HepG2 (cell line): ENCODE measurements around the gene QRSL1. TPM values are rescaled to one million over a fixed set of nuclear protein-coding genes. Genes with fewer than 3 reads are reported as not detected.

Source experiments
- ATAC-seq: fragments of 200-7000 bp; cut with Tn5 transposase; 3 replicates; pipeline ENCODE4 v1.9.1; 2020; ENCODE audit warnings: mild to moderate bottlenecking, moderate library complexity
- BruUV-seq: library from RNA; stranded (reverse); fragments of 400-500 nt; replicated peaks from 2 replicates; lab custom pipeline; 2021; lab: Mats Ljungman, UMichigan
- CTCF ChIA-PET: fragments of 300-600 bp; formaldehyde crosslinking; extraction: SDS; loops from one replicate; lab custom pipeline; 2021; ENCODE audit warnings: low total read pairs, inconsistent platforms, low intra/inter-chr PET ratio; lab: Yijun Ruan, JAX
- POLR2A ChIA-PET: fragments of 350-600 bp; sonication (Branson Sonifier 250); formaldehyde crosslinking; loops from one replicate; lab custom pipeline; 2020; ENCODE audit warnings: antibody characterized with exemption, inconsistent platforms; lab: Yijun Ruan, JAX
- DNase-seq: peaks from one replicate; pipeline ENCODE4 v3.0.0-alpha.2; 2015; ENCODE audit warnings: low spot score
- FAIRE-seq: peaks from 3 replicates; lab custom pipeline; 2011; peaks lifted over from hg19 to GRCh38; lab: Jason Lieb, UNC
- H2AFZ ChIP-seq: one replicate; pipeline ENCODE4 v1.6.1; 2011; ENCODE audit warnings: low read length, inconsistent platforms
- H3K27ac ChIP-seq: fragments of 300-600 bp; 3 replicates; pipeline ENCODE4 v1.8.0; 2011; ENCODE audit warnings: mixed run types, mild to moderate bottlenecking, mixed read lengths, low read length, inconsistent platforms; ENCODE audit not compliant: insufficient read depth; ENCODE audit errors: extremely low read length
- H3K27me3 ChIP-seq, 2 experiments: fragments of 200-600 bp in 1 of 2; 2 replicates in 1 of 2; 3 replicates in 1 of 2; pipeline versions ENCODE4 v1.6.0 to v1.8.0; 2011; ENCODE audit warnings: low read length in 2 of 2, mild to moderate bottlenecking in 2 of 2, moderate library complexity in 2 of 2, inconsistent platforms in 1 of 2; ENCODE audit not compliant: insufficient read depth in 2 of 2, control insufficient read depth in 1 of 2
- H3K36me3 ChIP-seq, 2 experiments: fragments of 200-600 bp in 1 of 2; replicated peaks in 1 of 2; 2 replicates in 1 of 2; 3 replicates in 1 of 2; pipeline versions ENCODE4 v1.5.1 to v1.8.0; 2011; ENCODE audit warnings: low read length in 2 of 2, inconsistent platforms in 1 of 2; ENCODE audit not compliant: insufficient read depth in 2 of 2, control insufficient read depth in 1 of 2
- H3K4me1 ChIP-seq: 2 replicates; pipeline ENCODE4 v1.5.1; 2012; ENCODE audit warnings: low read length, inconsistent platforms; ENCODE audit not compliant: insufficient read depth
- H3K4me2 ChIP-seq: 2 replicates; pipeline ENCODE4 v1.6.0; 2011; ENCODE audit warnings: low read depth, low read length, inconsistent platforms
- H3K4me3 ChIP-seq, 3 experiments: fragments of 200-600 bp in 1 of 3; sonication (generic), shearing (Covaris generic) in 1 of 3; replicated peaks in 1 of 3; 2 replicates each; pipeline ENCODE4 v1.5.1; 2011 to 2016; ENCODE audit warnings: low read length in 3 of 3, inconsistent platforms in 2 of 3, low read depth in 2 of 3, mild to moderate bottlenecking in 2 of 3, control low read depth in 1 of 3, mixed read lengths in 1 of 3; ENCODE audit not compliant: insufficient read depth in 1 of 3
- H3K79me2 ChIP-seq: one replicate; pipeline ENCODE4 v1.6.1; 2011; ENCODE audit warnings: low read length, inconsistent platforms; ENCODE audit not compliant: insufficient read depth
- H3K9ac ChIP-seq: 2 replicates; pipeline ENCODE4 v1.6.0; 2011; ENCODE audit warnings: mild to moderate bottlenecking, low read depth, low read length, inconsistent platforms; ENCODE audit not compliant: insufficient read depth
- H3K9me3 ChIP-seq: 2 replicates; pipeline ENCODE4 v1.5.1; 2012; ENCODE audit warnings: mild to moderate bottlenecking, low read length
- H4K20me1 ChIP-seq: 2 replicates; pipeline ENCODE4 v1.6.0; 2011; ENCODE audit warnings: inconsistent platforms, mild to moderate bottlenecking, low read length, moderate library complexity; ENCODE audit not compliant: insufficient read depth
- ARID2 ChIP-seq: sonication (generic); formaldehyde crosslinking; IDR thresholded peaks from 2 replicates; pipeline ENCODE4 v1.8.1; 2022; ENCODE audit warnings: mild to moderate bottlenecking, missing genetic modification reagents, borderline replicate concordance
- CHCHD3 ChIP-seq: sonication (generic); formaldehyde crosslinking; IDR thresholded peaks from 2 replicates; pipeline ENCODE4 v1.8.0; 2022; ENCODE audit warnings: mild to moderate bottlenecking, missing genetic modification reagents, moderate library complexity
- DMAP1 ChIP-seq: IDR thresholded peaks from 2 replicates; pipeline ENCODE4 v1.6.1; 2016
- DMTF1 ChIP-seq: sonication (generic); formaldehyde crosslinking; IDR thresholded peaks from 2 replicates; pipeline ENCODE4 v1.4.0; 2020; ENCODE audit warnings: mild to moderate bottlenecking, missing genetic modification reagents
- EED ChIP-seq: sonication (generic); formaldehyde crosslinking; IDR thresholded peaks from 2 replicates; pipeline ENCODE4 v1.5.0; 2020; ENCODE audit warnings: mild to moderate bottlenecking, missing genetic modification reagents
- GZF1 ChIP-seq: sonication (generic); formaldehyde crosslinking; IDR thresholded peaks from 2 replicates; pipeline ENCODE4 v1.5.1; 2020; ENCODE audit warnings: mild to moderate bottlenecking, missing genetic modification reagents
- HDAC2 ChIP-seq: sonication (generic); formaldehyde crosslinking; IDR thresholded peaks from 2 replicates; pipeline ENCODE4 v1.4.0; 2020; ENCODE audit warnings: missing genetic modification reagents
- KDM4B ChIP-seq: sonication (generic); formaldehyde crosslinking; IDR thresholded peaks from 2 replicates; pipeline ENCODE4 v1.4.0; 2020; ENCODE audit warnings: missing genetic modification reagents
- PAWR ChIP-seq: sonication (generic); formaldehyde crosslinking; IDR thresholded peaks from 2 replicates; pipeline ENCODE4 v1.4.0; 2020; ENCODE audit warnings: missing genetic modification reagents, mild to moderate bottlenecking, borderline replicate concordance
- PTBP1 ChIP-seq: fragments of 200-400 bp; formaldehyde crosslinking; IDR thresholded peaks from 2 replicates; pipeline ENCODE4 v1.6.1; 2018; ENCODE audit warnings: low read length, low read depth; ENCODE audit not compliant: poor library complexity, severe bottlenecking
- RORA ChIP-seq: sonication (generic); formaldehyde crosslinking; IDR thresholded peaks from 2 replicates; pipeline ENCODE4 v1.5.0; 2020; ENCODE audit warnings: mild to moderate bottlenecking, missing genetic modification reagents, moderate library complexity
- SATB2 ChIP-seq: sonication (generic); formaldehyde crosslinking; IDR thresholded peaks from 2 replicates; pipeline ENCODE4 v1.5.0; 2020; ENCODE audit warnings: missing genetic modification reagents
- SMAD9 ChIP-seq: sonication (generic); formaldehyde crosslinking; IDR thresholded peaks from 2 replicates; pipeline ENCODE4 v1.5.1; 2020; ENCODE audit warnings: mild to moderate bottlenecking, missing genetic modification reagents
- SRSF4 ChIP-seq: fragments of 200-400 bp; formaldehyde crosslinking; IDR thresholded peaks from one replicate; pipeline ENCODE4 v1.6.1; 2018; ENCODE audit warnings: mild to moderate bottlenecking, low read depth, low read length, moderate library complexity; ENCODE audit not compliant: poor library complexity, severe bottlenecking
- TCF12 ChIP-seq, 2 experiments: fragments of 450-650 bp in 1 of 2; sonication (generic) in 1 of 2; formaldehyde crosslinking in 1 of 2; IDR thresholded peaks; 2 replicates each; pipeline versions ENCODE4 v1.6.1 to v1.8.0; 2017 to 2022; ENCODE audit warnings: antibody characterized with exemption in 1 of 2, mild to moderate bottlenecking in 1 of 2, missing genetic modification reagents in 1 of 2, moderate library complexity in 1 of 2
- XRCC5 ChIP-seq: fragments of 200-400 bp; formaldehyde crosslinking; optimal IDR thresholded peaks from 2 replicates; pipeline ENCODE3; 2017; ENCODE audit warnings: mild to moderate bottlenecking, low read length
- ZBTB4 ChIP-seq: sonication (generic); formaldehyde crosslinking; IDR thresholded peaks from 2 replicates; pipeline ENCODE4 v1.4.0; 2020; ENCODE audit warnings: missing genetic modification reagents, mild to moderate bottlenecking, borderline replicate concordance
- ZNF124 ChIP-seq: sonication (generic); formaldehyde crosslinking; IDR thresholded peaks from 2 replicates; pipeline ENCODE4 v1.4.0; 2020; ENCODE audit warnings: missing genetic modification reagents
- ZNF256 ChIP-seq: sonication (generic); formaldehyde crosslinking; conservative IDR thresholded peaks from 2 replicates; pipeline ENCODE4 v1.4.0; 2020; ENCODE audit warnings: missing genetic modification reagents
- ZNF383 ChIP-seq: sonication (generic); formaldehyde crosslinking; IDR thresholded peaks from 2 replicates; pipeline ENCODE4 v1.4.0; 2020; ENCODE audit warnings: missing genetic modification reagents, mild to moderate bottlenecking, borderline replicate concordance
- ZNF776 ChIP-seq: sonication (generic); formaldehyde crosslinking; IDR thresholded peaks from 2 replicates; pipeline ENCODE4 v1.4.0; 2020; ENCODE audit warnings: mild to moderate bottlenecking, missing genetic modification reagents
- WGBS: methylation state at CpG from one replicate; pipeline ENCODE4 v1.1.6; 2017; ENCODE audit warnings: low lambda C conversion rate; 5-methylcytosine and 5-hydroxymethylcytosine counted together
- in situ Hi-C: cut with HindIII; loops from 2 replicates; pipeline ENCODE4 v1.10.0; 2017; ENCODE audit warnings: low pct_unique_long_range_greater_than_20kb; ENCODE audit not compliant: extremely low pct_ligation_motif_present
- intact Hi-C: fragments of 100-400 bp; cut with micrococcal nuclease; formaldehyde crosslinking; loops from one replicate; pipeline ENCODE4 v1.10.0; 2022; ENCODE audit not compliant: unreplicated experiment
- polyA plus RNA-seq, 8 experiments: library from polyadenylated mRNA; depleted of rRNA in 3 of 8; stranded (reverse) in 7 of 8; unstranded in 1 of 8; fragments of >200 nt; fragmentation: Illumina TruSeq in 4 of 8; extraction: Trizol in 4 of 8; gene quantifications; 2 replicates each; pipeline versions ENCODE4 v1.2.1 to v1.2.3, GENCODE V29; 2011 to 2016; ENCODE audit warnings: low read depth in 4 of 8, missing spikeins in 1 of 8, mixed read lengths in 1 of 8; ENCODE audit not compliant: insufficient read depth in 1 of 8
- total RNA-seq, 5 experiments: library from RNA; depleted of rRNA; stranded (reverse); fragments of >200 nt; fragmentation: Illumina TruSeq; extraction: Trizol; gene quantifications; 2 replicates each; pipeline ENCODE4 v1.2.3, GENCODE V29; 2016; ENCODE audit warnings: low read depth in 1 of 5

QRSL1 gene
- total and polyA plus RNA-seq, 2 of the 13 experiments (the other 11 are each of a cell fraction or from before 2014, with no cell fraction given): 8.2 to 22.3 TPM

GRCh38 chr6:106684011-106684410, 54.6 kb downstream of the QRSL1 start (continued):
- TF ChIP-seq CHCHD3 (CRISPR knock-in tag): no peak
- TF ChIP-seq EED: no peak
- no peak for TF ChIP-seq KDM4B (CRISPR knock-in tag)
- no peak for TF ChIP-seq TCF12 (IDR thresholded peaks at IDR 0.05)
- TF ChIP-seq TCF12 (CRISPR knock-in tag; IDR thresholded peaks at IDR 0.05): no peak
- TF ChIP-seq GZF1 (CRISPR knock-in tag): no peak
- TF ChIP-seq ZNF256: no peak
- TF ChIP-seq ARID2 (CRISPR knock-in tag): no peak

GRCh38 chr6:106685833-106686232, 56.5 kb downstream of the QRSL1 start:
- no peaks in the 10 kb centered on the region for H3K36me3 ChIP-seq
- TF ChIP-seq ZNF124: no peak
- no peak for TF ChIP-seq DMAP1 (CRISPR knock-in tag)
- no peak for TF ChIP-seq ZBTB4 (CRISPR knock-in tag)
- TF ChIP-seq ZNF776 (CRISPR knock-in tag): no peak
- TF ChIP-seq PAWR (CRISPR knock-in tag): no peak
- TF ChIP-seq PTBP1: no peak
- TF ChIP-seq SMAD9: no peak
- no peak for TF ChIP-seq SATB2
- no peak for TF ChIP-seq HDAC2 (CRISPR knock-in tag)
- no peak for TF ChIP-seq RORA
- no peak for TF ChIP-seq XRCC5
- no peak for TF ChIP-seq SRSF4
- no peak for TF ChIP-seq ZNF383 (CRISPR knock-in tag)
- no peak for TF ChIP-seq DMTF1 (CRISPR knock-in tag)

More at GRCh38 chr6:106685833-106686232, 56.5 kb downstream of the QRSL1 start:
- Histone ChIP-seq H3K79me2 (no peaks in the 10 kb centered on the region), H3K27me3 (no peaks in the 10 kb centered on the region), H3K9ac (no peak overlapping the region), H3K27ac (no peak overlapping the region), H3K4me2 (no peak overlapping the region), H2AFZ (no peak overlapping the region), H3K4me1 (peaks cover 15% of the 10 kb centered on the region), H3K4me3 (no peak overlapping the region), H4K20me1 (no peaks in the 10 kb centered on the region), H3K9me3 (no peaks in the 10 kb centered on the region)
- in situ Hi-C loops (no loop called here), intact Hi-C loops (loop anchor here (10.0 kb wide), 2 partner anchors 199 to 289 kb away; partner anchors contain the start of gene CD24)
- ATAC-seq (no peak), FAIRE-seq (no peak), DNase-seq (no peak)
- ChIA-PET CTCF (no interaction called here), POLR2A (no interaction called here)
- WGBS: 86% methylated on average over 2 of the region's 2 CpGs
- BruUV-seq: no TSS peak
